Hepatocyte (in vitro differentiated cells): ENCODE results near the gene HSDL1.

Experiments used
- CTCF ChIP-seq: fragments of 200-600 bp; sonication (generic); IDR thresholded peaks from 2 replicates; pipeline ENCODE4 v1.5.1; 2016; ENCODE audit warnings: antibody characterized with exemption, mild to moderate bottlenecking; ENCODE audit not compliant: poor library complexity
- EZH2 ChIP-seq: fragments of 200-600 bp; sonication (generic); IDR thresholded peaks from 2 replicates; pipeline ENCODE4 v1.6.1; 2016; ENCODE audit warnings: antibody characterized with exemption, mild to moderate bottlenecking, borderline replicate concordance
- EZH2phosphoT487 ChIP-seq: fragments of 200-600 bp; sonication (generic); IDR thresholded peaks from one replicate; pipeline ENCODE4 v1.6.1; 2018; ENCODE audit warnings: antibody characterized with exemption, mild to moderate bottlenecking, low read depth, moderate library complexity; ENCODE audit not compliant: unreplicated experiment, severe bottlenecking

GRCh38 chr16:84178146-84178765 lies 33.3 kb upstream of the HSDL1 start:
- no peak for TF ChIP-seq CTCF
- no peak for TF ChIP-seq EZH2
- no peak for TF ChIP-seq EZH2phosphoT487
